Activated CD8-positive, alpha-beta memory T cell treated with anti-CD3 and anti-CD28 coated beads for 36 hours (primary cell): ENCODE measurements around the gene GPR39. TPM values are rescaled to one million over a fixed set of nuclear protein-coding genes. Genes with fewer than 3 reads are reported as not detected.

Experiments used
- CTCF ChIA-PET: fragments of 350-600 bp; sonication (Branson Sonifier 250); formaldehyde crosslinking; loops from one replicate; lab custom pipeline; 2021; ENCODE audit warnings: antibody characterized with exemption; lab: Charles Lee
- POLR2A ChIA-PET: fragments of 350-600 bp; sonication (Branson Sonifier 250); formaldehyde crosslinking; loops from one replicate; lab custom pipeline; 2021; ENCODE audit warnings: antibody characterized with exemption; lab: Charles Lee
- total RNA-seq, 2 experiments: library from RNA; stranded (reverse); gene quantifications; one replicate each; pipeline ENCODE4 v1.2.3, GENCODE V29; 2021

The GPR39 gene
- total RNA-seq, 2 experiments from 2014 or later, result not detected

- ChIA-PET POLR2A (no interaction called here), CTCF (no interaction called here)
Observed at GRCh38 chr2:132681766-132682165, 265.2 kb downstream of the GPR39 start.

GRCh38 chr2:132690664-132691303, 274.2 kb downstream of the GPR39 start:
- ChIA-PET CTCF (interaction anchor here (0.6 kb wide), 1 partner anchor 230 kb away, joined by 3 read pairs; no protein-coding TSS in a partner anchor), POLR2A (no interaction called here)

- ChIA-PET POLR2A (no interaction called here), CTCF (interaction anchor here (0.6 kb wide), 1 partner anchor 230 kb away, joined by 3 read pairs; no protein-coding TSS in a partner anchor)
Observed at GRCh38 chr2:132691556-132691955, 275.0 kb downstream of the GPR39 start.

- CTCF ChIA-PET, result no interaction called here
- POLR2A ChIA-PET, result no interaction called here
Observed at GRCh38 chr2:132692816-132693215, 276.2 kb downstream of the GPR39 start.
